GM23338 (cell line): ENCODE measurements around the gene ERO1A. TPM values are rescaled to one million over a fixed set of nuclear protein-coding genes. Genes with fewer than 3 reads are reported as not detected.

Experiments
- ATAC-seq: fragments of 200-7000 bp; cut with Tn5 transposase; 3 replicates; pipeline ENCODE4 v1.9.1; 2020
- DNase-seq: peaks from one replicate; pipeline ENCODE4 v3.0.0-alpha.2; 2015; ENCODE audit warnings: low spot score
- H2AFZ ChIP-seq: fragments of 200-600 bp; sonication (generic); 2 replicates; pipeline ENCODE4 v1.8.0; 2016; ENCODE audit warnings: antibody characterized with exemption, mild to moderate bottlenecking, moderate library complexity
- H3F3A ChIP-seq: fragments of 200-600 bp; sonication (generic); replicated peaks from 2 replicates; pipeline ENCODE4 v1.8.0; 2017; ENCODE audit warnings: antibody characterized with exemption, mixed run types, low read depth
- H3K27ac ChIP-seq: fragments of 200-600 bp; sonication (generic); 2 replicates; pipeline ENCODE4 v1.6.1; 2016; ENCODE audit warnings: low read depth
- H3K27me3 ChIP-seq: fragments of 200-600 bp; sonication (generic); 2 replicates; pipeline ENCODE4 v1.8.0; 2016; ENCODE audit warnings: mild to moderate bottlenecking, mixed run types, moderate library complexity; ENCODE audit not compliant: insufficient read depth
- H3K36me3 ChIP-seq: fragments of 200-600 bp; sonication (generic); 2 replicates; pipeline ENCODE4 v1.8.0; 2016; ENCODE audit warnings: mild to moderate bottlenecking; ENCODE audit not compliant: insufficient read depth
- H3K4me1 ChIP-seq: fragments of 200-600 bp; sonication (generic); 2 replicates; pipeline ENCODE4 v1.8.0; 2016; ENCODE audit warnings: mild to moderate bottlenecking, moderate library complexity; ENCODE audit not compliant: insufficient read depth
- H3K4me2 ChIP-seq: fragments of 200-600 bp; sonication (generic); 2 replicates; pipeline ENCODE4 v1.7.1; 2017; ENCODE audit warnings: mixed run types
- H3K4me3 ChIP-seq: fragments of 200-600 bp; sonication (generic); 2 replicates; pipeline ENCODE4 v1.6.1; 2016; ENCODE audit warnings: mixed run types
- H3K79me2 ChIP-seq: fragments of 200-600 bp; sonication (generic); replicated peaks from 2 replicates; pipeline ENCODE4 v1.8.0; 2017; ENCODE audit warnings: mild to moderate bottlenecking; ENCODE audit not compliant: insufficient read depth
- H3K9me2 ChIP-seq: fragments of 200-600 bp; sonication (generic); 2 replicates; pipeline ENCODE4 v1.8.0; 2017; ENCODE audit not compliant: insufficient read depth
- H4K20me1 ChIP-seq: fragments of 200-600 bp; sonication (generic); replicated peaks from 2 replicates; pipeline ENCODE4 v1.8.0; 2017; ENCODE audit warnings: mild to moderate bottlenecking; ENCODE audit not compliant: insufficient read depth
- H3K27ac Mint-ChIP-seq: 2 replicates; pipeline ENCODE4 v1.8.0; 2020; ENCODE audit warnings: inconsistent platforms, mild to moderate bottlenecking, moderate library complexity, mixed read lengths
- H3K27me3 Mint-ChIP-seq: 3 replicates; pipeline ENCODE4 v1.8.0; 2022; ENCODE audit warnings: low read depth, mild to moderate bottlenecking, moderate library complexity, mixed read lengths, inconsistent platforms; ENCODE audit not compliant: insufficient read depth, poor library complexity
- H3K36me3 Mint-ChIP-seq: 3 replicates; pipeline ENCODE4 v1.8.0; 2021; ENCODE audit warnings: low read depth, mild to moderate bottlenecking, inconsistent platforms, moderate library complexity, mixed read lengths
- H3K4me1 Mint-ChIP-seq: 3 replicates; pipeline ENCODE4 v1.8.0; 2020; ENCODE audit warnings: mild to moderate bottlenecking, inconsistent platforms, mixed read lengths
- H3K4me3 Mint-ChIP-seq: 3 replicates; pipeline ENCODE4 v1.8.0; 2021; ENCODE audit warnings: moderate library complexity, mild to moderate bottlenecking, inconsistent platforms, mixed read lengths
- H3K9me3 Mint-ChIP-seq: 3 replicates; pipeline ENCODE4 v1.8.0; 2020; ENCODE audit warnings: moderate library complexity, mild to moderate bottlenecking, inconsistent platforms, mixed read lengths
- CREB1 ChIP-seq: fragments of 250-450 bp; sonication (Bioruptor Pico); IDR thresholded peaks from 2 replicates; pipeline ENCODE4 v1.5.0; 2020; ENCODE audit warnings: low read depth, mild to moderate bottlenecking, moderate library complexity
- CTCF ChIP-seq, 2 experiments: fragments of 200-600 bp in 1 of 2; sonication (generic) in 1 of 2; conservative IDR thresholded peaks; 2 replicates each; pipeline versions ENCODE4 v1.5.1 to v1.6.1; 2016 to 2017; ENCODE audit warnings: antibody characterized with exemption in 2 of 2, low read depth in 2 of 2, mild to moderate bottlenecking in 2 of 2, moderate library complexity in 1 of 2
- EZH2 ChIP-seq: fragments of 200-600 bp; sonication (generic); IDR thresholded peaks from one replicate; pipeline ENCODE4 v1.8.0; 2017; ENCODE audit warnings: antibody characterized with exemption, mild to moderate bottlenecking, low read depth; ENCODE audit not compliant: unreplicated experiment
- EZH2phosphoT487 ChIP-seq: fragments of 200-600 bp; sonication (generic); IDR thresholded peaks from one replicate; pipeline ENCODE4 v1.8.1; 2018; ENCODE audit warnings: antibody characterized with exemption; ENCODE audit not compliant: unreplicated experiment
- JUNB ChIP-seq: IDR thresholded peaks from one replicate; pipeline ENCODE4 v1.6.1; 2016; ENCODE audit warnings: antibody characterized with exemption; ENCODE audit not compliant: unreplicated experiment
- NANOG ChIP-seq: IDR thresholded peaks from 2 replicates; pipeline ENCODE4 v1.6.1; 2016; ENCODE audit warnings: antibody characterized with exemption, borderline replicate concordance
- POLR2AphosphoS5 ChIP-seq: IDR thresholded peaks from 2 replicates; pipeline ENCODE4 v1.6.1; 2016; ENCODE audit warnings: antibody characterized with exemption, low read depth
- REST ChIP-seq: IDR thresholded peaks from one replicate; pipeline ENCODE4 v1.6.1; 2018; ENCODE audit warnings: antibody characterized with exemption; ENCODE audit not compliant: unreplicated experiment
- STAT1 ChIP-seq: IDR thresholded peaks from one replicate; pipeline ENCODE4 v1.6.1; 2016; ENCODE audit warnings: antibody characterized with exemption; ENCODE audit not compliant: unreplicated experiment
- ZNF331 ChIP-seq: fragments of 250-450 bp; sonication (Bioruptor Pico); IDR thresholded peaks from 2 replicates; pipeline ENCODE4 v1.5.0; 2020; ENCODE audit warnings: low read depth, mild to moderate bottlenecking, moderate library complexity
- ZNF462 ChIP-seq: fragments of 250-450 bp; sonication (Bioruptor Pico); IDR thresholded peaks from 2 replicates; pipeline ENCODE4 v1.5.0; 2020; ENCODE audit warnings: mild to moderate bottlenecking, moderate library complexity
- polyA plus RNA-seq: library from polyadenylated mRNA; unstranded; fragments of >200 nt; fragmentation: Nextera tagmentation; extraction: Ambion mirVana; gene quantifications from 2 replicates; pipeline ENCODE4 v1.2.1, GENCODE V29; 2016
- total RNA-seq: library from RNA; depleted of rRNA; stranded (reverse); fragments of >200 nt; shearing (Covaris generic); gene quantifications from 2 replicates; pipeline ENCODE4 v1.2.3, GENCODE V29; 2014

The ERO1A gene
- total and polyA plus RNA-seq, 2 experiments from 2014 or later: 25.2 to 44.7 TPM

- TF ChIP-seq REST (no peak), ZNF331 (no peak), CTCF (conservative IDR thresholded peaks at IDR 0.05; ENCODE audit: low read depth in 2 of 2) (no peak), EZH2phosphoT487 (no peak), EZH2 (no peak), STAT1 (no peak), POLR2AphosphoS5 (no peak), CREB1 (CRISPR knock-in tag) (no peak), JUNB (no peak)
Observed at GRCh38 chr14:52619687-52620086, 75.7 kb downstream of the ERO1A start (continued).

GRCh38 chr14:52618602-52619001, 76.8 kb downstream of the ERO1A start:
- Mint-ChIP-seq H3K9me3 (no peaks in the 10 kb centered on the region), H3K36me3 (peaks cover 2% of the 10 kb centered on the region; the same call in 1 of the 3 replicates), H3K4me1 (no peaks in the 10 kb centered on the region), H3K27me3 (no peaks in the 10 kb centered on the region), H3K27ac (no peak overlapping the region), H3K4me3 (no peak overlapping the region)
- H3K79me2 ChIP-seq: no peaks in the 10 kb centered on the region
- no peak overlapping the region for H3K27ac ChIP-seq
- H4K20me1 ChIP-seq: no peaks in the 10 kb centered on the region
- no peak for ATAC-seq
- DNase-seq: no peak
- no peaks in the 10 kb centered on the region for H3K9me2 ChIP-seq
- H3K4me3 ChIP-seq: no peak overlapping the region
- no peaks in the 10 kb centered on the region for H3K27me3 ChIP-seq
- no peak overlapping the region for H2AFZ ChIP-seq
- H3F3A ChIP-seq: no peaks in the 10 kb centered on the region
- H3K36me3 ChIP-seq: no peaks in the 10 kb centered on the region
- H3K4me1 ChIP-seq: no peaks in the 10 kb centered on the region
- H3K4me2 ChIP-seq: no peak overlapping the region
- TF ChIP-seq POLR2AphosphoS5: no peak
- TF ChIP-seq ZNF331: no peak
- no peak for TF ChIP-seq EZH2
- no peak for TF ChIP-seq ZNF462 (CRISPR knock-in tag)
- TF ChIP-seq STAT1: no peak
- no peak for TF ChIP-seq NANOG
- TF ChIP-seq JUNB: no peak
